Mucosa of rectum (tissue), 2 donors: ENCODE measurements around the gene MYOZ2.

Source experiments
- H3K27ac ChIP-seq, 2 donors: one replicate each; pipeline ENCODE4 v1.7.0; 2013; ENCODE audit warnings: inconsistent platforms in 2 of 2, low read depth in 2 of 2, low read length in 2 of 2
- H3K27me3 ChIP-seq, 2 donors: one replicate each; pipeline ENCODE4 v1.7.0; 2013; ENCODE audit warnings: low read length in 2 of 2; ENCODE audit not compliant: control insufficient read depth in 2 of 2, insufficient read depth in 2 of 2
- H3K36me3 ChIP-seq, 2 donors: one replicate each; pipeline ENCODE4 v1.7.0; 2013; ENCODE audit warnings: low read length in 2 of 2; ENCODE audit not compliant: control insufficient read depth in 2 of 2, insufficient read depth in 2 of 2
- H3K4me1 ChIP-seq, 2 donors: one replicate each; pipeline ENCODE4 v1.7.0; 2013; ENCODE audit warnings: low read length in 2 of 2, mild to moderate bottlenecking in 1 of 2; ENCODE audit not compliant: control insufficient read depth in 2 of 2, insufficient read depth in 2 of 2
- H3K4me3 ChIP-seq, 2 donors: one replicate each; pipeline ENCODE4 v1.7.0; 2013; ENCODE audit warnings: low read length in 2 of 2
- H3K9ac ChIP-seq, 2 donors: one replicate each; pipeline ENCODE4 v1.7.0; 2013; ENCODE audit warnings: low read length in 2 of 2, low read depth in 1 of 2, mild to moderate bottlenecking in 1 of 2
- H3K9me3 ChIP-seq, 2 donors: one replicate each; pipeline ENCODE4 v1.7.0; 2013; ENCODE audit warnings: low read length in 2 of 2; ENCODE audit not compliant: control insufficient read depth in 2 of 2
- donor health status: healthy.
- donor health status: Normal muscosa, but diverticular disease.

The MYOZ2 gene

DNA sequence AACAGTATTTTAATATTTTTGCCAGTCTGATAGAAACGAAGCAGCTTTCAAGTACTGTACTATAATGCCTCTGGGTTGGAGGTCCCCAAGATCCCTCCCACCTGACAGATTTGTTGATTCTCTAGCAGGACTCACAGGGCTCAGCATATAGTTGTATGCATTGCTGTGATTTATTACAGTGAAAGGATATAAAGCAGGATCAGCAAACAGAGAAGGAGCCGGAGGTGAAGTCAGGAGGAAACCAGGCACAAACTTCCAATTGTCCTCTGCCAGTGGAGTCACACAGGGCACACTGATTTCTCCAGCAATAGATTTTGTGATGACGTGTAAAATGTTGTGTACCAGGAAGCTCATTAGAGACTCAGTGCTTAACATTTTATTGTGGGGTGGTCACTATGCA is 95.9 kb downstream of the MYOZ2 start:
- no peaks in the 10 kb centered on the region for H3K27me3 ChIP-seq
- no peak overlapping the region for H3K9ac ChIP-seq
- no peak overlapping the region for H3K27ac ChIP-seq
- H3K36me3 ChIP-seq = peaks cover 27% of the 10 kb centered on the region in 2 donors
- H3K4me3 ChIP-seq = no peak overlapping the region
- no peaks in the 10 kb centered on the region for H3K4me1 ChIP-seq
- H3K9me3 ChIP-seq = no peaks in the 10 kb centered on the region

GRCh38 chr4:119232286-119232685 is 96.7 kb downstream of the MYOZ2 start:
- H3K4me3 ChIP-seq = no peak overlapping the region
- peaks cover 26 to 32% of the 10 kb centered on the region in 2 donors for H3K36me3 ChIP-seq
- no peaks in the 10 kb centered on the region for H3K9me3 ChIP-seq
- H3K27me3 ChIP-seq = no peaks in the 10 kb centered on the region
- H3K4me1 ChIP-seq = no peaks in the 10 kb centered on the region
- H3K27ac ChIP-seq = no peak overlapping the region
- H3K9ac ChIP-seq = no peak overlapping the region

DNA sequence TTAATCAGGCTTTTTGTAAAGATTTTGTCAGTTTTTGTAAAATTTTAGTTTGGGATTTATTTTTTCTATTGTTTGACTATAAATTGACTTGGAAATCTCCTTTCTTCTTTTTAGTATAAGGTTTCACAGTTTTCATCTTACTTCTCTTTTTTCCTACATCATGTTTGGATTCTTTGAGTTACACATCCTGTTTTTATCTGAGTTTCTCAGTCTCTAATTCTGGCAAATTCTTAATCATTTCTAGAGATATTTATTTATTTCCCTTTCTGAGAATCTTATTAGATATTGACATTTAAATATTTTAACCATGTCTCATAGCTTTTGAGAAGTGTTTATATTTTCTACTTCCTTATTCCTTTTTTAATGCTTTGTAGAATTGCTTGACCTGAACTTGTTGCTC is 97.6 kb downstream of the MYOZ2 start:
- no peaks in the 10 kb centered on the region for H3K9me3 ChIP-seq
- no peak overlapping the region for H3K9ac ChIP-seq
- no peak overlapping the region for H3K27ac ChIP-seq
- no peaks in the 10 kb centered on the region for H3K4me1 ChIP-seq
- H3K27me3 ChIP-seq = no peaks in the 10 kb centered on the region
- peaks cover 26 to 27% of the 10 kb centered on the region in 2 donors for H3K36me3 ChIP-seq
- H3K4me3 ChIP-seq = no peak overlapping the region

DNA sequence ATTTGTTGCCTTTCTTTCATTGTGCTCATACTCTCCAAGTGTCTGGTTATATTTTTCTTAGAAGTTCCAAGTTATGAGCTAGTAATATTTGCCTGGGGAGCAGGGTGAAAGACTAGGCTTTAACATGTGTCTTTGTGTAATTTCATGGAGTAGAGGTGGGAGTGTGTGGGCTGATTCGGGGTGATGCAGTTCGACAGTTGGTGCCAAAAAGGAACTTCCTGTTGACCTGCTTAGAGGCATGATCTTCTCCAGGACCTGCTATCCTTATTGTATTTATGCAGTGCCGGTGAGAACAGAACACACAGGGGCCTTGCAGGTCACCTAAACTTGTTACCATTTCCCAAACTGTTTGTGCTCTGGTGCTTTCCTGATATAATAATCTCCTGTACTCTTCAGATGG is 98.1 kb downstream of the MYOZ2 start:
- Histone ChIP-seq H3K9ac (no peak overlapping the region), H3K4me3 (no peak overlapping the region), H3K36me3 (peaks cover 25 to 26% of the 10 kb centered on the region in 2 donors), H3K27ac (no peak overlapping the region), H3K4me1 (no peaks in the 10 kb centered on the region), H3K27me3 (no peaks in the 10 kb centered on the region), H3K9me3 (no peaks in the 10 kb centered on the region)

DNA sequence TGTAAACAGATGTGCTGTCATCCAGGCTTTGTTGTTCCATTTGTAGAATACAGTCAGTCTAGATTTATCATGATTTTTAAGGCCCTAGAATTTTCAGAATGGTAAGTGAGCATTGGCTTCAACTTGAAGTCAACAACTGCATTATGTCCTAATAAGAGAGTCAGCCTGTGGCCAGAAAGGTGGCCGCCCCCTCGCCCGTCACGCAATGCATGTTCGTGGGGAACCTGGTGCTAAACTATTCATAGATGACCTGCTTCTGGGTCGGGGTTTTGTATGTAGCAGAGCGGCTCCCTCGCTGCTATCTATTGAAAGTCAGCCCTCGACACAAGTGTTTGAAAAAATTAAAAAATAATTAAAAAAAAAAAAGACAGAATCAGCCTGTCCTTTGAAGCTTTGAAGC is 101.6 kb downstream of the MYOZ2 start:
- Histone ChIP-seq H3K36me3 (peaks cover 33 to 38% of the 10 kb centered on the region in 2 donors), H3K4me3 (no peak overlapping the region), H3K9me3 (no peaks in the 10 kb centered on the region), H3K4me1 (no peaks in the 10 kb centered on the region), H3K27me3 (no peaks in the 10 kb centered on the region), H3K9ac (no peak overlapping the region), H3K27ac (no peak overlapping the region)
